GM19025 (cell line): ENCODE data around the gene LCORL.
"Not testable (repeated sequence)": the region's sequence is repeated elsewhere in the genome, so short reads cannot be mapped to it uniquely, and the experiment has no call there.

Experiments
- ATAC-seq: cut with Tn5 transposase; IDR thresholded peaks from one replicate; pipeline ENCODE4 v1.9.1; 2021; ENCODE audit warnings: mild to moderate bottlenecking, low read depth, moderate library complexity; ENCODE audit not compliant: unreplicated experiment

The LCORL gene

GRCh38 chr4:18020671-18021469 is 685 bp downstream of the LCORL start:
- ATAC-seq = peak; percentile 8

- ATAC-seq = no peak
Measured at GRCh38 chr4:18020145-18020670, 1.3 kb downstream of the LCORL start.

GRCh38 chr4:18014269-18014668 is 7.3 kb downstream of the LCORL start:
- ATAC-seq = no peak

GRCh38 chr4:18012807-18013462 is 8.6 kb downstream of the LCORL start:
- no peak for ATAC-seq

GRCh38 chr4:18012134-18012806 is 9.3 kb downstream of the LCORL start:
- ATAC-seq = no peak

GRCh38 chr4:18007625-18008024 is 13.9 kb downstream of the LCORL start:
- ATAC-seq = peak; percentile 59

GRCh38 chr4:18006432-18006831 is 15.1 kb downstream of the LCORL start:
- not testable (repeated sequence) for ATAC-seq

- no peak for ATAC-seq
Measured at GRCh38 chr4:17997129-17997528, 24.4 kb downstream of the LCORL start.

GRCh38 chr4:17995165-17995564 is 26.4 kb downstream of the LCORL start:
- ATAC-seq = no peak

- no peak for ATAC-seq
Measured at GRCh38 chr4:17985832-17986231, 35.7 kb downstream of the LCORL start.

- ATAC-seq = no peak
Measured at GRCh38 chr4:17981063-17981462, 40.5 kb downstream of the LCORL start.

GRCh38 chr4:17968721-17969120 is 52.8 kb downstream of the LCORL start:
- ATAC-seq = no peak

GRCh38 chr4:17967078-17967477 is 54.5 kb downstream of the LCORL start:
- no peak for ATAC-seq

GRCh38 chr4:17966312-17966711 is 55.2 kb downstream of the LCORL start:
- ATAC-seq = no peak

- ATAC-seq = no peak
Measured at GRCh38 chr4:17964576-17964975, 57.0 kb downstream of the LCORL start.

- ATAC-seq = no peak
Measured at GRCh38 chr4:17962171-17962570, 59.4 kb downstream of the LCORL start.

- ATAC-seq = no peak
Measured at GRCh38 chr4:17961249-17961648, 60.3 kb downstream of the LCORL start.

GRCh38 chr4:17958181-17958580 is 63.4 kb downstream of the LCORL start:
- ATAC-seq = no peak

- ATAC-seq = no peak
Measured at GRCh38 chr4:17957688-17958087, 63.9 kb downstream of the LCORL start.

- ATAC-seq = no peak
Measured at GRCh38 chr4:17956245-17956644, 65.3 kb downstream of the LCORL start.

- no peak for ATAC-seq
Measured at GRCh38 chr4:17945303-17945702, 76.3 kb downstream of the LCORL start.
